ENCODE results near the gene IKBKE.

DNA sequence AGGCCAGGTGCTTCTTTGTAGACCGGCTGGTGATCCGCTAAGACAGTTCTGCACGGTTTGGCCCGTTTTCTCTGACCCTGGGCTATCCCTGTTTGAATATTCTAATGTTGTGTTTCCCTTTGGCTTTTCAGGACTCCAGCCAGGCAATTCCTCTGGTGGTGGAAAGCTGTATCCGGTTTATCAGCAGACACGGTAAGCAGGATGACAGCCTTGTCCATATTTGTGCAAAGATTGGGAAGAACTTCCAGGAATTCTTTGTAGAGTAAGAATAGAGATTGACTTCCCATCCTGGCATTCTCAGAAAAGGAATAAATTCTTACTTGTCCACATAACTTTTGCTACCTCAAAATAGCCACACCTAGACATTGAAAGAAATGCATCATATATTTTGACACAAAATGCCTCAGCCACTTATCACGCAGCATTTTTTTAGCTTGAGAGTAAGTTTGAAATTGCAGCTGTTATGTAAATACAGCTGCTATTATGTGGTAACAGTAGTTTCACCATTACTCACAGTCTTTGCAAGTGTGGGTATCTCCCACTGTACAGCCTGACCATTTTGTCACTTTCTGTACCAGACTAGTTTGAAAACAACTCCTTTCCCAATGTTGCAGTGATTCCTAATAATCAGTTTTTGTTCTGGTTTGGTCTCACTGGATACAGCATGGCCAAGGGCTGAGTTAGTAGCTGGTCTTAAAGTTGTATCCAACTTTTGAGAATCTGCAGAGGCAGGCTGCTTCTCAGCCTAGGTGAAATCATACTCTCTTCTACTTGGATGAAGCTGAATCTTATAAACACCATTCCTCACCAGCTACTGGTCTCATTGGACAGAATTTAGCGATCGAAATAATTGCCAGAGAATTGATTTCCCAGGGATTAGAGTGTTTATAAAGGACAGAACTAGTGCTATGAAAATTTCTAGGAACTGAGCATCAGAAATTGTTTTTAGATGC lies 40.0 kb upstream of the IKBKE start:
- TF ChIP-seq, protein P1, sequence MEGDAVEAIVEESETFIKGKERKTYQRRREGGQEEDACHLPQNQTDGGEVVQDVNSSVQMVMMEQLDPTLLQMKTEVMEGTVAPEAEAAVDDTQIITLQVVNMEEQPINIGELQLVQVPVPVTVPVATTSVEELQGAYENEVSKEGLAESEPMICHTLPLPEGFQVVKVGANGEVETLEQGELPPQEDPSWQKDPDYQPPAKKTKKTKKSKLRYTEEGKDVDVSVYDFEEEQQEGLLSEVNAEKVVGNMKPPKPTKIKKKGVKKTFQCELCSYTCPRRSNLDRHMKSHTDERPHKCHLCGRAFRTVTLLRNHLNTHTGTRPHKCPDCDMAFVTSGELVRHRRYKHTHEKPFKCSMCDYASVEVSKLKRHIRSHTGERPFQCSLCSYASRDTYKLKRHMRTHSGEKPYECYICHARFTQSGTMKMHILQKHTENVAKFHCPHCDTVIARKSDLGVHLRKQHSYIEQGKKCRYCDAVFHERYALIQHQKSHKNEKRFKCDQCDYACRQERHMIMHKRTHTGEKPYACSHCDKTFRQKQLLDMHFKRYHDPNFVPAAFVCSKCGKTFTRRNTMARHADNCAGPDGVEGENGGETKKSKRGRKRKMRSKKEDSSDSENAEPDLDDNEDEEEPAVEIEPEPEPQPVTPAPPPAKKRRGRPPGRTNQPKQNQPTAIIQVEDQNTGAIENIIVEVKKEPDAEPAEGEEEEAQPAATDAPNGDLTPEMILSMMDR (IDR thresholded peaks at IDR 0.05): peak in 1 of 5 experiments; percentile 12
- TF ChIP-seq POLR2AphosphoS5 (IDR thresholded peaks at IDR 0.05) (peak in 2 of 3 donors; percentile 31 to 63), POLR2A (IDR thresholded peaks at IDR 0.05) (no peak)

Data from transverse colon (tissue), 4 donors.